ENCODE data around the gene MPZL2.

MPZL2 gene

DNA sequence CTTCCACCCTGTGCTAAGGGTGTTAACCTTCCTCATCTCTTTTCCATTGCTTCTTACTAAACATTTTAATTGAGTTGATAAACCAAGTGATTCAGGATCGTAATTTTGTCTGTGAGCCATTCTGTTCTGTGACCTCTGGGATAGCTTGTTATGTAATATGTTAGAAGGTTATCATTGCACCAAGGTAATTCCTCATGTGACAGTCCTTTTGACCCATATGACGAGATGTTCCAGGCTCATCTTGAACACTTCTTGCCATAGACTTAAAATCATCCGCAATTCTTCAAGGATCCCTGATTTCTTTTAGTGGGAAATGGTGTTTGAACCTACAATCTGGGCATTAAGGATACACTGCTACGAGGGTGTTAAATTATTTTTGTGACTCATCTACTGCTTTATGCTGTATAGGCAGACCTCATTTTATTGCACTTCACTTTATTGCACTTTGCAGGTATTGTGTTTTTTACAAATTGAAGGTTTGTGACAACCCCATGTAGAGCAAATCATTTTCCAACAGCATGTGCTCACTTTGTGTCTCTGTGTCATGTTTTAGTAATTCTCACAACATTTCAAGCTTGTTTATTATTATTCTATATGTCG, 19.0 kb upstream of the MPZL2 start:
- DNase-seq, result no peak

- no peak for DNase-seq
These were observed 18.5 kb upstream of the MPZL2 start for GRCh38 chr11:118282606-118283005.

GRCh38 chr11:118281284-118281683, 17.2 kb upstream of the MPZL2 start:
- DNase-seq, result peak in 1 of 2 donors; percentile 41

- DNase-seq, result no peak
These were observed 13.2 kb upstream of the MPZL2 start for GRCh38 chr11:118277312-118277711.

DNA sequence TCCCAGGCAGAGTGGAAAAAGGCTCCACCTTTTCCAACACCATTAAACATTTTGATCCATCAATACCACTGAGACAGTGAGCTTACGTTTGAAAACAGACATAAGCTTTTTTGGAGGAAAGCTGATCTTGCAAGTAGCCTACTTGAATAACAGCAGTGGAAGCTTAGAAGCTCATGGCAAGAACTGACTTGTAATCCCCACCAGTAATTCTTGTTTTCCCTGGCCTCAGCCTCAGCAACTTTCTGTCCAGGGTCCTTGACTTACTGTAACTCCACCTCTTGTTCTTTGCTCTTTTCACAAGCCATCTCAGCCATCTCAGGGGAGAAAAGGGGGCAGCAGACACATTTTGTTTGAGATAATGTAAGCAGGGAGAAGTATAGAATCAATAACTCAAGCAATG, 12.3 kb upstream of the MPZL2 start:
- no peak for DNase-seq

DNA sequence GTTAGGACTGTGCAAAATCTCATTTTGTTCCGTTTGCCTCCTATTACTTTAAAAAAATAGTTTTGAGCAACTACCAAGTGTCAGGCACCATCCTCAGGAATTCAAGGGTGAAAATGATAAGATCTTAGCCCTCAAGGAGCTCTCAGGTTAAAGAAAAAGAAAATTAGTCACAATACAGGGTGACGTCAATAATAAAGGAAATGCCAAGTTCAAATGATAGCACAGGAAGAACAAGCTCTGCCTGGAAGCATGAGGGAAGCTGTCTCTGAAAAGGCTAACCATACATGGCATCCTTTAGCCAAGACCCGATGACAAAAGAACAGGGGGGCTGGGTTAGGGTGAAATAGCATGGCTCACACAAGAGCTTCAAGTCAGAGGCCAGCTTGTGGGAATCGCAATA, 11.1 kb upstream of the MPZL2 start:
- no peak for DNase-seq

- no peak for DNase-seq
These were observed 10.1 kb upstream of the MPZL2 start for GRCh38 chr11:118274186-118274585.

DNA sequence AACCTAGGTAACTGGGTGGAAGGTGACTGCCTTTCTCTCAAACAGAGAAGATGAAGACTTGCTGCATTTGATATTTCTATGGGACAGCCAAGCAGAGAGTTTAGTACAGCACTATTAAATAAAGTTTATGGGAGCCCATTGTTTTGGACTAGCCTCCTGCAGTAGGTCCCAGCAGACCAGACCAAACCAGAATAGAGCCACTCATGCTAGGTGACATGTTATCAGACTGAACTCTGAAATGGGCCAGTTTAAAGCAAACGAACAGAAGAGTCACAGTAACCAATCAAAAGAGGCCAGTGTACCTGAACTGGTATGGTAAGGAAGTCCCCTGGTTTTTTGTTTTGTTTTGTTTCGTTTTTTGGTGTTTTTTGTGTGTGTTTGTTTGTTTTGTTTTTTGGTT, 7.9 kb upstream of the MPZL2 start:
- no peak for DNase-seq

- DNase-seq, result no peak
These were observed 3.4 kb upstream of the MPZL2 start for GRCh38 chr11:118267486-118267885.

- DNase-seq, result no peak
These were observed 1.9 kb upstream of the MPZL2 start for GRCh38 chr11:118265954-118266353.

DNA sequence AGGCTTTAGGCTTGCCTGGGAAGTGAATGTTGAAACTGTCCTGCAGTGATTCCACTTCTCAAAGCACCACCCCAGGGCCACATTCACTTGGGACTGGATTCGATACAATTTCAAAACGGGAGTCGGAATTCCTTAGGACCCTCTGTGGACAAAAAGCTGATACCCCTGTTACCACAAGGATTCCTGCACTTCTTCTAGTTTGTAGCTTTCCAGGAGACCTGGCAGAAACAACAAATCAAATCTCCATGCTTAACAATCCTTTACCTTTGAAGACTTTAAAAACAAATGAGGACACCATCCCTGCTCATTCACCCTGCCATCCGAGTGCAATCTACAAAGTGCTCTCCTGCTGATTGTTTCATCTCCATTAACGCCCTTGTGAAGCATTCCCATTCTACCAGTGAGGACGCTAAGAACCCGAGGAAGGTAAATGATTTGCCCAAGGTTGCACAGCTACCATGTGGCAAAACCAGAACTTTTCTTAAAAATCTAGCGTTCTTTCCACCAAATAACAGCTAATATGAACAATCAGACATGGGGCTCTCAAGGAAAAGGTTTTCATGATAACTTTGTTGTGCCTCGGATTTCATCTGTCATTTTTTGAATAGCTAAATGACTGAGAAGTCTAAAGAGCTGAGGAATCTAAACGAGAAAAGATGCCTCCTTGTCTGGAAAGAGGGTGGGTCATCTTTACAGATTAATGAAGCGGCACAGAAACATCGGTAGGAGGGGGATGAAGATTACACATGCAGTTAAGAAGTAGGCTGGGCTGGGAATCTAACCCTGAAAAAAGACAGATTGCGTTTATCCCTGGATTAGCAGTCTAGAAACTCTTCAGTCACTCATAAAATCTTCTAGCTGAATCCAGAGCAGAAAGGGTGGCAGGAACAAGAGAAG, 720 bp upstream of the MPZL2 start:
- DNase-seq, result no peak

- DNase-seq, result no peak
These were observed 985 bp downstream of the MPZL2 start for GRCh38 chr11:118263112-118263511.

DNA sequence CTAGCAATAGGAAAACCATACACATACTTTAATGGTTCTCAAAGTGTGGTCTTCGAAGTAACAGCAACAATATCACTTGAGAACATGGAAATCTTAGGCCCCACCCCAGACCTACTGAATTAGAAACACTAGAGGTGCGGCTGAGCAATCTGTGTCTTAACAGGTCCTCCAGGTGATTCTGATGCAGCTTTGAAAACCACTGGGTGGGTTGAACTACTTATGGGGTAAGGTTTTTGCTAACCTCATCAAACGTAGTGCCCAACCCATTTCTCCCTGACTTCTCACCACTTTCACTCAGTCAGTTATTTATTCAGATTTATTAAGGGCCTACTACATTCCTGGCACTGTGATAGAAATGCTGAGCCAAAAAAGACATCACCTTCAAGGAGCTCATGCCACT, 3.7 kb downstream of the MPZL2 start:
- DNase-seq, result peak in 1 of 2 donors; percentile 38

DNA sequence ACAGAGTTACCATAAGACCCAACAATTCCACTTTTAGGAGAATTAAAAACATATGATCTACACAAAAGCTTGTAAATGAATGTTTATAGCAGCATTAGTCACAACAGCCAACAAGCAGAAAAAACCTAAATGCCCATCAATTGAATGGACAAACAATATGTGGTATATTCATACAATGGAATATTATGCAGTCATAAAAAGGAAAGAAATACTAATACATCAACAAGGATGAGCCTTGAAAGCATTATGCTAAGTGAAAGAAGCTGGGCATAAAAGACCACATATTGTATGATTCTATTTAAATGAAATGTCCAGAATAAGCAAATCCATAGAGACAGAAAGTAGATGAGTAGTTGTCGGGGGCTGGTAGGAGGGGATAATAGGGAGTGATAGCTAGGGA, 5.0 kb downstream of the MPZL2 start:
- no peak for DNase-seq

DNA sequence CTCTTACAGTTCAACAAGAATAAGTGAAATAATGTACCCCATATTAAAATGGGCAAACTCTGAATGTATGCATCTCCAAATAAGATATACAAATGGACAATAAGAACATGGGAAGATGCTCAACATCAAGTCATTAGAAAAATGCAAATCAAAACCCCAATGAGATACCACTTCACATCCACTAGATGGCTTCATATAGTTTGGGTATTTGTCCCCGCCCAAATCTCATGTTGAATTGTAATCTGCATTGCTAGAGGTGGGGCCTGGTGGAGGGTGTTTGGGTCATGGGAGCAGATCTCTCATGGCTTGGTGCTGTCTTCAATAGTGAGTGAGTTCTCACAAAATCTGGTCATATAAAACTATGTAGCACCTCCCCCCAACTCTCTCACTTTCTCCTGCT, 5.7 kb downstream of the MPZL2 start:
- no peak for DNase-seq

GRCh38 chr11:118252688-118253087, 11.4 kb downstream of the MPZL2 start:
- DNase-seq, result no peak

DNA sequence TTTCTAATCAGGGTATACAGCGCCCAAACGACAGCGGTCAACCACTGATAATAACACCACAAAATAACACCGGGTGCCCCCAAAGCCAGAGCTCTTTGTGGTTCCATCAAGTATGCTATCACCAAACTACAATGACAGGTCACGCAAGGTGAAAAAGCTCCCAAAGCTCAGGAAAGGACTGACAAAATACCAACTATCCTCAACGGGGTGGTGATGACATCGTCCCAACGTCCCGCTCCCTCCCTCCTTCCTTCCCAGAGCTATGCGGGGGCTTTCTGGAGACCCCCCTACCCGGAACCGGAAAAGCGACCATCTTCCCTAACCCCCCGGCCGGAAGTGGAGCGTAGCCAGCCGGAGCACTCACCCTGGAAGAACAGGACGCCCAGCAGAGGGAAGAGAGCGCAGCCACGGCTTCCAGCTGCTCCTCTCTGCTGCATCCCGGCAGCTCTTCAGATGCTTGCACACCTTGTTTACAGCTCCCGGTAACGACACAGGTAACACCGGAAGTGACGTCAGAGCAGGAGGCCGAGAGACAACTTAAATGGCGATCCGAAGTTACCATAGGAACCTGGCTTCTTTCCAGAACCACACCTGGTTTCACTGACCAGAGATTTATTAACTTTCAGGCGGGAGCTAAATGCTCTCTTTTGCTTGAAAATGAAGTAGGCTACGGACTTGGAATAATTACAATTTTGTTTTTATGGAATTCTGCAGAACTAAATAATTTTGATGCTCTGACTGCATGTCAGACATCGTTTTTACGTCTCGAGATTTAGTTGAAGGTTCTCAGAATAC, 12.0 kb downstream of the MPZL2 start, which contains the start of gene MPZL3:
TSS of gene MPZL3 (minus strand) at position 508 of the 795 bp plus-strand sequence. CDS start at position 437, 71 bp downstream.
- peak; percentile 93 to 95 for DNase-seq

DNA sequence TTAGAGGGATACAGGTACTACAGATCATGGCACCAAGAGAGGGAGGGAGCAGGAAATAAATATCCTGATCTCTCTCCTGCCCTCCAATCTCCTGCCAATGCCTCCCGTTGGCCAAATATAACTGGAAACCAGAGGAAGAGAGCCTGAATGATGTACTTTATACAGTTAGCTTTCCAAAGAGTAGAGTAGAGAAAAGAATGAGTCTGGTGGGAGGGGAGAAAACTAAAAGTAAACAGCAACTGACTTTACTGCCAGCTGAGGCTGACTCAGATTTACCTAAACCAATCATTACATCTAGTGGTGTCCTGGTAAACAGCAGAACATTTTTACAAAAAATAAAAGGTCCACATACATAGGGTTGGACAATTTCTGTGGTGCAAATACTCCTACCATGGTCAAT, 17.1 kb downstream of the MPZL2 start:
- DNase-seq, result no peak

- DNase-seq, result no peak
These were observed 18.0 kb downstream of the MPZL2 start for GRCh38 chr11:118245936-118246562.

GRCh38 chr11:118243993-118244762, 19.9 kb downstream of the MPZL2 start:
- no peak for DNase-seq

DNA sequence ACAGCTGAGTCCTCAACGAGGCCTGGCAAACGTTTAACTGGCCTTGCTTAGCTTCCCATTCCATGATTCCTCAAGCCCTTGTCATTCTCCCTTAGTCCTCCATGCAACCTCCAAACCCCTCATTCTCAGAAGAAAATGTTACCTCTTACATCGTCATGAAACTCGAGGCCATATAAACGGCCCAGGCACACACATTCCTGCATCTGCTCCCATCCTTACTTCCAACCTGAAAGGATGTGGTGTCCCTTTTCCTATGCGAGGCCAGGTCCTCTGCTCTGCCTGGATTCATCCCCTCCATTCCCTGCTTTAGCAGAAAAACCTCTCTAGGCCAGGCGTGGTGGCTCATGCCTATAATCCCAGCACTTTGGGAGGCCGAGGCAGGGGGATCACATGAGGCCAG, 20.9 kb downstream of the MPZL2 start:
- DNase-seq, result no peak

- DNase-seq, result no peak
These were observed 22.4 kb downstream of the MPZL2 start for GRCh38 chr11:118241764-118242098.

Measured in CD4-positive, alpha-beta T cell treated with Interleukin-4 for 1 hour (primary cell).